Fibroblast of lung (primary cell): ENCODE results near the gene CD248.

Source experiments
- EZH2 ChIP-seq: IDR thresholded peaks from 2 replicates; pipeline ENCODE4 v1.5.1; 2012; ENCODE audit warnings: low read length, control low read depth, mild to moderate bottlenecking; ENCODE audit errors: missing control alignments
- TF ChIP-seq, protein P1 (sequence below), 2 donors: IDR thresholded peaks in 1 of 2; conservative IDR thresholded peaks in 1 of 2; 1 replicate in 1 of 2; 2 replicates in 1 of 2; pipeline ENCODE4 v1.5.1; 2011 to 2012; ENCODE audit warnings: low read length in 2 of 2, control low read depth in 1 of 2, inconsistent platforms in 1 of 2, low read depth in 1 of 2, mild to moderate bottlenecking in 1 of 2

DNA sequence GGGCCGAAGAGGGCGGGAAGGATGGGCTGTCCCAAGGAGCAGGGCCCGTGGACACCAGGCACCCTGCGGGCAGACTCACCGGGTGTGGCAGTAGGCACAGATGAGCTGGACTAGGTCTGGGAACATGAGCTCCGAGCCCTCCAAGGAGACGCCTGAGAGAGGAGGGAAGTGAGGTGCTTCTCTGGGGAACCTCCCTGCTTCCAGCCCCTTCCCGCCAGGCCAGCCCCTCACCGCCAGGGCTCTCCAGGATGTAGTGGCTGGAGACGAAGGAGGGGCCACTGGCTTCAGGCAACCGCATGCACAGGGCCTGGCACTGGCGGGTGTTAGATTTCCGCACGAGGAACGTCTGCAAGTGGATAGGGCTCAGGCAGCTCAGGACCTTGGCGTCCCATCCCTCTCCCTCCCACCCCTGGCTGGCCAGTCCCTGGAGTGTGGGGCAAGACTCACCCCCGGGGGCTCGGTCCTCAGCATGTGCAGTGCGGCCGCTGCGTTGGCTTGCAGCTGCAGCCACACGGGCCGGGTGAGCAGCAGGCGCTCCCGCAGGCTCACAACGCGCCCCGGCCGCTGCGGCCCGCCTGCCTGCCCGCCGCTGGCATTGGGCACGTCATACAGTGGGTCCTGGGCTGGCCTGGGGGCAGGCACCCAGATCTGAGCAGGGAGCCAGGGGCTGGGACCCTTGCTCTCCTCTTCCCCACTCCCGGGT, 18.8 kb upstream of the CD248 start:
- TF ChIP-seq, protein P1, sequence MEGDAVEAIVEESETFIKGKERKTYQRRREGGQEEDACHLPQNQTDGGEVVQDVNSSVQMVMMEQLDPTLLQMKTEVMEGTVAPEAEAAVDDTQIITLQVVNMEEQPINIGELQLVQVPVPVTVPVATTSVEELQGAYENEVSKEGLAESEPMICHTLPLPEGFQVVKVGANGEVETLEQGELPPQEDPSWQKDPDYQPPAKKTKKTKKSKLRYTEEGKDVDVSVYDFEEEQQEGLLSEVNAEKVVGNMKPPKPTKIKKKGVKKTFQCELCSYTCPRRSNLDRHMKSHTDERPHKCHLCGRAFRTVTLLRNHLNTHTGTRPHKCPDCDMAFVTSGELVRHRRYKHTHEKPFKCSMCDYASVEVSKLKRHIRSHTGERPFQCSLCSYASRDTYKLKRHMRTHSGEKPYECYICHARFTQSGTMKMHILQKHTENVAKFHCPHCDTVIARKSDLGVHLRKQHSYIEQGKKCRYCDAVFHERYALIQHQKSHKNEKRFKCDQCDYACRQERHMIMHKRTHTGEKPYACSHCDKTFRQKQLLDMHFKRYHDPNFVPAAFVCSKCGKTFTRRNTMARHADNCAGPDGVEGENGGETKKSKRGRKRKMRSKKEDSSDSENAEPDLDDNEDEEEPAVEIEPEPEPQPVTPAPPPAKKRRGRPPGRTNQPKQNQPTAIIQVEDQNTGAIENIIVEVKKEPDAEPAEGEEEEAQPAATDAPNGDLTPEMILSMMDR (conservative IDR thresholded peaks at IDR 0.05 in 1 of 2, IDR thresholded peaks at IDR 0.05 in 1 of 2; ENCODE audit: low read depth in 1 of 2, low read length in 2 of 2), result no peak
- TF ChIP-seq EZH2, result no peak
